Middle frontal gyrus (tissue), 1 donor: ENCODE data around the gene MTARC2.
"Not testable (repeated sequence)": the region's sequence is repeated elsewhere in the genome, so short reads cannot be mapped to it uniquely, and the experiment has no call there.

Source experiments
- DNase-seq: peaks from one replicate; pipeline ENCODE4 v3.0.0-alpha.2; 2015; ENCODE audit warnings: low spot score; ENCODE audit errors: extremely low spot score

The MTARC2 gene

GRCh38 chr1:220732137-220732536 lies 16.0 kb upstream of the MTARC2 start:
- DNase-seq: no peak

- no peak for DNase-seq
These were observed 15.5 kb upstream of the MTARC2 start for GRCh38 chr1:220732621-220733020.

GRCh38 chr1:220733086-220733601 lies 15.0 kb upstream of the MTARC2 start:
- peak; percentile 31 for DNase-seq

GRCh38 chr1:220734571-220735326 lies 13.4 kb upstream of the MTARC2 start:
- no peak for DNase-seq

- not testable (repeated sequence) for DNase-seq
These were observed 11.8 kb upstream of the MTARC2 start for GRCh38 chr1:220736283-220736682.

- no peak for DNase-seq
These were observed 6.8 kb upstream of the MTARC2 start for GRCh38 chr1:220741349-220741748.

GRCh38 chr1:220741825-220742224 lies 6.3 kb upstream of the MTARC2 start:
- no peak for DNase-seq

GRCh38 chr1:220742520-220742919 lies 5.6 kb upstream of the MTARC2 start:
- DNase-seq: no peak

GRCh38 chr1:220746851-220747250 lies 1.3 kb upstream of the MTARC2 start:
- DNase-seq: no peak

- DNase-seq: no peak
These were observed 559 bp upstream of the MTARC2 start for GRCh38 chr1:220747437-220748088.

GRCh38 chr1:220748936-220749335 lies 814 bp downstream of the MTARC2 start:
- no peak for DNase-seq

GRCh38 chr1:220750131-220750515 lies 2.0 kb downstream of the MTARC2 start:
- no peak for DNase-seq

- DNase-seq: no peak
These were observed 3.0 kb downstream of the MTARC2 start for GRCh38 chr1:220751111-220751510.

GRCh38 chr1:220754212-220754917 lies 6.2 kb downstream of the MTARC2 start:
- no peak for DNase-seq

GRCh38 chr1:220754918-220755295 lies 6.8 kb downstream of the MTARC2 start:
- DNase-seq: no peak

GRCh38 chr1:220755309-220755708 lies 7.2 kb downstream of the MTARC2 start:
- no peak for DNase-seq

- no peak for DNase-seq
These were observed 9.3 kb downstream of the MTARC2 start for GRCh38 chr1:220757441-220757840.

GRCh38 chr1:220759147-220759546 lies 11.0 kb downstream of the MTARC2 start:
- no peak for DNase-seq

- DNase-seq: no peak
These were observed 13.7 kb downstream of the MTARC2 start for GRCh38 chr1:220761688-220762427.

- DNase-seq: no peak
These were observed 16.6 kb downstream of the MTARC2 start for GRCh38 chr1:220764757-220765156.

- no peak for DNase-seq
These were observed 19.4 kb downstream of the MTARC2 start for GRCh38 chr1:220767312-220768125.
